NCI-H1417 (cell line): ENCODE data around the gene GOLGB1.
"Not testable (repeated sequence)": the region's sequence is repeated elsewhere in the genome, so short reads cannot be mapped to it uniquely, and the experiment has no call there.

Experiments
- DNase-seq, 3 experiments: peaks; one replicate each; lab custom pipeline; 2025; lab: John Stamatoyannopoulos, UW

GOLGB1 gene

GRCh38 chr3:121739902-121740301 lies 9.6 kb downstream of the GOLGB1 start:
- DNase-seq: no peak

- DNase-seq: no peak
Observed at GRCh38 chr3:121737644-121738043, 11.9 kb downstream of the GOLGB1 start.

GRCh38 chr3:121736112-121736511 lies 13.4 kb downstream of the GOLGB1 start:
- no peak for DNase-seq

GRCh38 chr3:121735047-121735696 lies 14.4 kb downstream of the GOLGB1 start:
- no peak for DNase-seq

GRCh38 chr3:121730940-121731687 lies 18.4 kb downstream of the GOLGB1 start:
- DNase-seq: no peak

- DNase-seq: no peak
Observed at GRCh38 chr3:121724130-121724529, 25.4 kb downstream of the GOLGB1 start.

GRCh38 chr3:121723485-121723884 lies 26.1 kb downstream of the GOLGB1 start:
- no peak for DNase-seq

- no peak for DNase-seq
Observed at GRCh38 chr3:121722411-121722810, 27.1 kb downstream of the GOLGB1 start.

GRCh38 chr3:121720163-121720562 lies 29.4 kb downstream of the GOLGB1 start:
- DNase-seq: no peak

- no peak for DNase-seq
Observed at GRCh38 chr3:121719423-121719822, 30.1 kb downstream of the GOLGB1 start.

GRCh38 chr3:121718205-121718846 lies 31.2 kb downstream of the GOLGB1 start:
- no peak for DNase-seq

- DNase-seq: no peak
Observed at GRCh38 chr3:121710347-121710746, 39.2 kb downstream of the GOLGB1 start.

- DNase-seq: no peak
Observed at GRCh38 chr3:121707531-121708273, 41.8 kb downstream of the GOLGB1 start.

GRCh38 chr3:121705541-121705940 lies 44.0 kb downstream of the GOLGB1 start:
- DNase-seq: no peak

- no peak for DNase-seq
Observed at GRCh38 chr3:121703973-121704372, 45.6 kb downstream of the GOLGB1 start.

- no peak for DNase-seq
Observed at GRCh38 chr3:121698901-121699300, 50.6 kb downstream of the GOLGB1 start.

- no peak for DNase-seq
Observed at GRCh38 chr3:121698476-121698875, 51.1 kb downstream of the GOLGB1 start.

GRCh38 chr3:121696186-121696585 lies 53.4 kb downstream of the GOLGB1 start:
- DNase-seq: no peak

GRCh38 chr3:121692010-121692699 lies 57.4 kb downstream of the GOLGB1 start:
- no peak for DNase-seq

- DNase-seq: no peak
Observed at GRCh38 chr3:121690777-121691405, 58.6 kb downstream of the GOLGB1 start.

GRCh38 chr3:121688747-121689146 lies 60.8 kb downstream of the GOLGB1 start:
- not testable (repeated sequence) for DNase-seq
